Pancreas (tissue), 10 donors: Measurements from ENCODE around the gene PSME1. TPM values are rescaled to one million over a fixed set of nuclear protein-coding genes. Genes with fewer than 3 reads are reported as not detected.

Experiments
- ATAC-seq, 4 donors: fragments of 200-7000 bp; cut with Tn5 transposase; one replicate each; pipeline versions ENCODE4 v1.8.0 to v1.9.1; 2020; ENCODE audit warnings: mild to moderate bottlenecking in 4 of 4, moderate library complexity in 4 of 4
- DNase-seq, 6 donors: peaks; one replicate each; pipeline ENCODE4 v3.0.0-alpha.2; 2020
- FAIRE-seq: peaks from 2 replicates; lab custom pipeline; 2012; peaks lifted over from hg19 to GRCh38; lab: Jason Lieb, UNC
- H3K27ac ChIP-seq, 4 donors: fragments of 200-600 bp; sonication (generic); 1 replicate in 3 of 4; 2 replicates in 1 of 4; pipeline versions ENCODE4 v1.5.0 to v1.8.0; 2020
- H3K27me3 ChIP-seq, 4 donors: fragments of 200-600 bp; one replicate each; pipeline ENCODE4 v1.8.0; 2021
- H3K36me3 ChIP-seq, 3 donors: fragments of 200-600 bp; sonication (generic) in 1 of 3; one replicate each; pipeline versions ENCODE4 v1.5.0 to v1.8.0; 2020 to 2021
- H3K4me1 ChIP-seq, 3 donors: fragments of 200-600 bp; one replicate each; pipeline ENCODE4 v1.8.0; 2021
- H3K4me3 ChIP-seq, 4 donors: fragments of 200-600 bp; sonication (generic) in 2 of 4; one replicate each; pipeline versions ENCODE4 v1.5.0 to v1.8.0; 2020 to 2021
- H3K9me3 ChIP-seq, 4 donors: fragments of 200-600 bp; one replicate each; pipeline ENCODE4 v1.8.0; 2021
- WGBS, 2 donors: extraction: QIAGEN DNeasy Blood & Tissue Kit; methylation state at CpG; one replicate each; pipeline ENCODE4 v1.1.7; 2013; 5-methylcytosine and 5-hydroxymethylcytosine counted together
- intact Hi-C, 3 donors: fragments of 100-400 bp; cut with DNase I; formaldehyde crosslinking; loops; one replicate each; pipeline versions ENCODE4 v1.11.1 to v1.14.2; 2022
- polyA plus RNA-seq, 2 donors: library from polyadenylated mRNA; stranded (reverse); fragments of 200-250 nt; gene quantifications; one replicate each; pipeline ENCODE4 v1.2.3, GENCODE V29; 2013
- total RNA-seq, 6 donors: library from RNA; stranded (reverse); fragmentation: NEBNext Ultra II Directional in 4 of 6; extraction: Animal tissue kit (Norgen Biotek cat#: 25700) in 4 of 6; gene quantifications; one replicate each; pipeline versions ENCODE4 v1.2.1 to v1.2.4, GENCODE V29; 2021 to 2023
- TF ChIP-seq, protein P1 (sequence below), 4 donors: fragments of 200-600 bp; sonication (generic) in 3 of 4; IDR thresholded peaks; one replicate each; pipeline versions ENCODE4 v1.5.0 to v1.8.0; 2021; ENCODE audit warnings: antibody characterized with exemption in 4 of 4
- donor health status: healthy with polysubstance abuse.
- donor health status: DM: no; HTN: no; CAD: no; lungs with moderate emphysema.
- donor health status: DM: no; HTN: no; CAD: no.
- donor health status: control.
- donor health status: control.
- donor health status: Bipolar disorder and iron deficiency.
- donor health status: DM: yes; HTN: yes; CAD: no.
- donor health status: DM: no; HTN: no; CAD: no.
- donor health status: DM: no; HTN: no; CAD: no.
- donor health status: DM: yes; HTN: yes; CAD: no.

The PSME1 gene
- total and polyA plus RNA-seq, 8 donors = 46.4 to 132 (median 84.6) TPM

DNA sequence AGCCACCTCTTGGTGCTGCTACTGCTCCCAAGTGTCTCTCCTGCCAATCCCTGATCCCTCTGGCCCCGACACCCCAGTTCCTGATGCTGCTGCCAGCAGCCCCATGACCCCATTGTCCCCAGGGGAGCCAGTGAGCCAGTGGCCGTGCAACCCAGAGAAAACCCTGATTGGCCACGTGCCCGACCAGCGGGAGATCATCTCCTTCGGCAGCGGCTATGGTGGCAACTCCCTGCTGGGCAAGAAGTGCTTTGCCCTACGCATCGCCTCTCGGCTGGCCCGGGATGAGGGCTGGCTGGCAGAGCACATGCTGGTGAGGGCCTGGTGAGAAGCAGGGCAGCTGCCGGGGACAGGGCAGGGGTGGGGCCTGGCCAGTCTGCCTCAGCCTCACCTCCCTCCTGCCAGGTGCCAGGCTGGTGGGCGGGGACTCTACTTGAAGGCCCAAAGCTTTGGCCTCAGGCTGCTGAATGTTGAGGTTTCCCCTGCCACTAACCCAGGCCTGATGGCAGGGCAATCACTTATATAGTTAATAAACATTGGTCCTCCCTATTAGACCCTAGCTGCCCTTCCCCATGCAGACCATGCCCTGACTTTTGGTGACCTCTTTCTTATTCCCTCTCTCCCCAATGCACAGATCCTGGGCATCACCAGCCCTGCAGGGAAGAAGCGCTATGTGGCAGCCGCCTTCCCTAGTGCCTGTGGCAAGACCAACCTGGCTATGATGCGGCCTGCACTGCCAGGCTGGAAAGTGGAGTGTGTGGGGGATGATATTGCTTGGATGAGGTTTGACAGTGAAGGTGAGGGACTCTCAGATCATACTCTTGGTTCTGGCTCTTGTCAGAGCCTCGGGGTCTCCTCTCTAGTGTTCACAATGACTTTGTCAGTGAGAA lies 36.8 kb upstream of the PSME1 start:
- 40 to 48% methylated on average over 17 of the region's 17 CpGs for WGBS, 2 donors
- Histone ChIP-seq H3K27ac (peak overlapping the region; percentile 36 to 58 (median 40)), H3K36me3 (no peaks in the 10 kb centered on the region), H3K27me3 (no peaks in the 10 kb centered on the region), H3K9me3 (no peaks in the 10 kb centered on the region), H3K4me1 (peaks cover 9 to 14% (median 11%) of the 10 kb centered on the region in 3 donors), H3K4me3 (no peak overlapping the region)
- DNase-seq (peak; percentile 84 to 98 (median 95)), ATAC-seq (peak; percentile 82 to 89 (median 86)), FAIRE-seq (no peak)
- intact Hi-C loops = no loop called here
- TF ChIP-seq, protein P1, sequence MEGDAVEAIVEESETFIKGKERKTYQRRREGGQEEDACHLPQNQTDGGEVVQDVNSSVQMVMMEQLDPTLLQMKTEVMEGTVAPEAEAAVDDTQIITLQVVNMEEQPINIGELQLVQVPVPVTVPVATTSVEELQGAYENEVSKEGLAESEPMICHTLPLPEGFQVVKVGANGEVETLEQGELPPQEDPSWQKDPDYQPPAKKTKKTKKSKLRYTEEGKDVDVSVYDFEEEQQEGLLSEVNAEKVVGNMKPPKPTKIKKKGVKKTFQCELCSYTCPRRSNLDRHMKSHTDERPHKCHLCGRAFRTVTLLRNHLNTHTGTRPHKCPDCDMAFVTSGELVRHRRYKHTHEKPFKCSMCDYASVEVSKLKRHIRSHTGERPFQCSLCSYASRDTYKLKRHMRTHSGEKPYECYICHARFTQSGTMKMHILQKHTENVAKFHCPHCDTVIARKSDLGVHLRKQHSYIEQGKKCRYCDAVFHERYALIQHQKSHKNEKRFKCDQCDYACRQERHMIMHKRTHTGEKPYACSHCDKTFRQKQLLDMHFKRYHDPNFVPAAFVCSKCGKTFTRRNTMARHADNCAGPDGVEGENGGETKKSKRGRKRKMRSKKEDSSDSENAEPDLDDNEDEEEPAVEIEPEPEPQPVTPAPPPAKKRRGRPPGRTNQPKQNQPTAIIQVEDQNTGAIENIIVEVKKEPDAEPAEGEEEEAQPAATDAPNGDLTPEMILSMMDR (IDR thresholded peaks at IDR 0.05) = no peak

DNA sequence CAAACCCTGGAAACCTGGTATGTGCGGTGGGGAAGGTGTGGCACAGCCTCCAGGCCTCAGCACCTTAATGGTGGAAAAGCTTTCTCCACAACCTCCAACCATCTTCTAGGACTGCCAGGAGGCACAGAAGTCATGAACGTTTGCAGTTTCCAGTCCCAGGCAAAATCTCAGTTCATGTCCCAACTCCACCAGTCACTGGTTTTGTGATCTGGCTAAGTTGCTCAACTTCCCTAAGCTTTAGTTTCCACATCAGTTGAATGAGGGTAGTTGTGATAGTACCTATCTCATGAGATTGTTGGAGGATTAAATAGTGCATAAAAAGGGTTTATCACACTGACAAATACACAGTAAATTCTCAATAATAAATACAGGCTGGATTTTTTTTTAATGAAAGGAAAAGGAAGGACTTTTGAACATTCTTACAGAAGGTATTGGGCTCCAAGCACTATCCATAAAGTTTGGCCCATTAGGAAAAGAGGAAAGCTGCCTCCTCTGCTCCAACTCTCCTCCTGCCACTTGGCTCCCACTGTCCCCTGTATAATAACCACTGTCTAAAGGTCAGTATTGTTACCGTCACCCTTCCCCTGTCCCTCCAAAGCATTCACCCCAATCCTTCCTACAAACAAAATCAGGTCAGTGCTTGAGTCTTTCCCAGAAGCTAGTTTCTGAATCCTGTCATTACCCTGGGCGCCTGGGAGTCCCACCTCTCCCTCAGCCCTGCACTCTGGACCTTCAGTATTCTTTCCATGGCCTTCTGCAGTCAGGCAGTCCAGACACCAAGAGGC lies 35.6 kb upstream of the PSME1 start:
- WGBS, 2 donors = 77 to 81% methylated on average over 4 of the region's 4 CpGs
- FAIRE-seq (no peak), DNase-seq (no peak), ATAC-seq (no peak)
- Histone ChIP-seq H3K4me3 (no peak overlapping the region), H3K9me3 (no peaks in the 10 kb centered on the region), H3K36me3 (no peaks in the 10 kb centered on the region), H3K27me3 (no peaks in the 10 kb centered on the region), H3K4me1 (peaks cover 9 to 11% (median 11%) of the 10 kb centered on the region in 3 donors), H3K27ac (no peak overlapping the region)
- intact Hi-C loops = no loop called here
- TF ChIP-seq, protein P1 (IDR thresholded peaks at IDR 0.05) = no peak

DNA sequence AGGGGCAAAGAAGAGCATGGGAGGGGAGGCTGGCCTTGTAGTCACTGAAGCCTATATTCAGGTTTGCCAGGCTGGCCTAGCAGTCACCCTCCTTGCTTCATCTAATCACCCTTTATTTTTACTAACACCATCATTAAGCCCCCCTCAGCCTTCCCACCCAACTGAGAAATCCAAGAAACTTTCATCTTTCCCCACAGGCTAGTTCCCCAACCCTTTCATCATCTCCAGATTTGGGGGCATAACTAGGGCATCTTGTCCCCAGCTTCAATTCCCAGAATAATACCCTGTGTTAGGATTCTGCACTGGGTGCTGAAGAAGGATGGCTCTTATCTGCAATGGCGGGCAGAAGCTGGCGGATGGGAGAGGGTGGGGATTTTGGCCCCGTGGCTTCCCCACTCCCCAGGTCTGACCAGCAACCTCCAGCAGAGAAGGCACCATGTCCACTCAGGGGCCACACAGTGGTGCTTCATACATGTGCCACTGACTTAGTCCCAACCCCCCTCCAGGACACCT lies 35.0 kb upstream of the PSME1 start:
- Histone ChIP-seq H3K4me3 (no peak overlapping the region), H3K9me3 (no peaks in the 10 kb centered on the region), H3K27me3 (no peaks in the 10 kb centered on the region), H3K27ac (no peak overlapping the region), H3K36me3 (no peaks in the 10 kb centered on the region), H3K4me1 (peaks cover 4 to 11% (median 6%) of the 10 kb centered on the region in 3 donors)
- DNase-seq (no peak), ATAC-seq (no peak), FAIRE-seq (no peak)
- TF ChIP-seq, protein P1 (IDR thresholded peaks at IDR 0.05) = no peak
- intact Hi-C loops = no loop called here
- 82 to 87% methylated on average over 3 of the region's 3 CpGs for WGBS, 2 donors

DNA sequence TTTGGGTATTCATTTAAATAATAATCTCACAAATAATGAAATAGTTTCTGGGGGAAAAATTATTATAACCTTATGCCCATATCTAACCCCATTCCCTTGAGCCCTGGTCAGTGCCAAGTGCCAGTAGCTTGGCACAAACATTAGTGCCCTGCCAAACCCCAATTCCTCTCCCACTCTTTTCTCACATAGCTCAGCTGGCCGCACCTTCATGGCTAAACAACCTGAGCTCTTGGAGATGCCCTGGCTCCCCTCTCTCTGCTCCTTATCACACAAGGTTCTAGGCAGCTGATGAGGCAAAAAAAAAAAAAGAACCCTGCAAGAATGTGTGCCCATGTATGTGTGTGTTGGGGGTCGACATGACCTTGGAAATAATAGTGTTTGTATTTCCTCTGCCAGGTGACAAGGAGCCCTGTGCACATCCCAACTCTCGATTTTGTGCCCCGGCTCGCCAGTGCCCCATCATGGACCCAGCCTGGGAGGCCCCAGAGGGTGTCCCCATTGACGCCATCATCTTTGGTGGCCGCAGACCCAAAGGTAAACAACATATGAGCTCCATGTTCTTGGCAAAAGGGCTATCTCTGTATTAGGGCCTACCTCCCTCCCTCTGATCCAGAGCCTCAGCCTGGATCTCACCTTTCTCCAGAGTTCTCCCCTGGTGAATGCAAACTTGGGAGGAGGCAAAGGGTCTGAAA lies 33.5 kb upstream of the PSME1 start:
- Histone ChIP-seq H3K4me1 (peaks cover 4 to 11% (median 6%) of the 10 kb centered on the region in 3 donors), H3K27ac (no peak overlapping the region), H3K36me3 (no peaks in the 10 kb centered on the region), H3K4me3 (no peak overlapping the region), H3K9me3 (no peaks in the 10 kb centered on the region), H3K27me3 (no peaks in the 10 kb centered on the region)
- DNase-seq (no peak), FAIRE-seq (no peak), ATAC-seq (no peak)
- TF ChIP-seq, protein P1 (IDR thresholded peaks at IDR 0.05) = no peak
- intact Hi-C loops = no loop called here
- WGBS, 2 donors = 73 to 77% methylated on average over 7 of the region's 7 CpGs
